ENCODE data around the gene MRPL38. TPM values are rescaled to one million over a fixed set of nuclear protein-coding genes. Genes with fewer than 3 reads are reported as not detected.
"Not testable (repeated sequence)": the region's sequence is repeated elsewhere in the genome, so short reads cannot be mapped to it uniquely, and the experiment has no call there.

Gene MRPL38
- total and polyA plus RNA-seq, 2 of the 8 experiments (the other 6 are each of a cell fraction or from before 2014, with no cell fraction given), result 78.4 to 125 TPM

DNA sequence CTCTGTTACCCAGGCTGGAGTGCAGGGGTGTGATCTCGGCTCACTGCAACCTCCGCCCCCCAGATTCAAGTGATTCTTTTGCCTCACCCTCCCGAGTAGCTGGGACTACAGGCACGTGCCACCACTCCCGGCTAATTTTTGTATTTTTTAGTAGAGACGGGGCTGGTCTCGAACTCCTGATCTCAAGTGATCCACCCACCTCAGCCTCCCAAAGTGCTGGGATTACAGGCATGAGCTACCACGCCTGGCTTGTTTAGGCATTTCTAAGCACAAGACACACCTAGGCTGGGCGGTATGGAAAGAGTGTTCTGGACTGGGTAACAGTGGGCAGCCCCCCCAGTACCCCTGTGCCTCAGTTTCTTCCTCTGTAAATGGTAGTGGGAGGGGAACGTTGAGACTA is 34.5 kb downstream of the MRPL38 start:
- H3K9ac ChIP-seq (replicated peaks in 1 of 4; ENCODE audit: extremely low read depth in 1 of 4, low read depth in 3 of 4, low read length in 3 of 4); H3K23me2 ChIP-seq (ENCODE audit: low read depth, low read length); H3K23ac ChIP-seq (ENCODE audit: insufficient read length); FAIRE-seq; H2BK15ac ChIP-seq (ENCODE audit: low read length); H3K56ac ChIP-seq (replicated peaks; ENCODE audit: insufficient read length, low read depth, low read length); H3K9me3 ChIP-seq (ENCODE audit: insufficient read depth in 2 of 2, low read depth in 1 of 2, low read length in 1 of 2); H3K27me3 ChIP-seq (replicated peaks in 1 of 4; ENCODE audit: control insufficient read depth in 3 of 4, extremely low read depth in 1 of 4, insufficient read depth in 3 of 4, low read length in 3 of 4); H2BK20ac ChIP-seq (ENCODE audit: low read length); H3K14ac ChIP-seq (ENCODE audit: insufficient read length); DNase-seq (ENCODE audit: low read depth in 1 of 2, low spot score in 2 of 2); H4K5ac ChIP-seq (ENCODE audit: insufficient read length, low read depth, low read length); H2BK120ac ChIP-seq (replicated peaks; ENCODE audit: low read depth, low read length); H3K18ac ChIP-seq (ENCODE audit: extremely low read depth, low read length); H4K91ac ChIP-seq (replicated peaks; ENCODE audit: insufficient read length, low read length); H2BK12ac ChIP-seq (ENCODE audit: low read depth, low read length); H3K4ac ChIP-seq (replicated peaks; ENCODE audit: insufficient read length, low read depth, low read length); H2AFZ ChIP-seq (ENCODE audit: low read length); H4K8ac ChIP-seq (ENCODE audit: extremely low read depth, insufficient read depth, low read length); H3K4me2 ChIP-seq (ENCODE audit: insufficient read depth in 1 of 2, low read depth in 2 of 2, low read length in 2 of 2); H4K20me1 ChIP-seq (replicated peaks in 1 of 2; ENCODE audit: control insufficient read depth in 1 of 2, insufficient read depth in 2 of 2, low read length in 2 of 2); H3K79me2 ChIP-seq (ENCODE audit: control insufficient read depth in 1 of 2, insufficient read depth in 2 of 2, low read length in 2 of 2); H3K36me3 ChIP-seq (ENCODE audit: control insufficient read depth in 2 of 4, insufficient read depth in 4 of 4, low read length in 3 of 4); H3K4me1 ChIP-seq (replicated peaks in 1 of 4; ENCODE audit: control insufficient read depth in 3 of 4, insufficient read depth in 4 of 4, low read length in 3 of 4); H3K79me1 ChIP-seq (ENCODE audit: low read depth, low read length); H2AK5ac ChIP-seq (ENCODE audit: low read depth, low read length); H3K27ac ChIP-seq (ENCODE audit: low read depth, low read length); H2BK5ac ChIP-seq (ENCODE audit: low read depth, low read length); H3K4me3 ChIP-seq (ENCODE audit: extremely low read depth in 1 of 4, insufficient read depth in 2 of 4, low read depth in 3 of 4, low read length in 4 of 4): not testable (repeated sequence)
- ChIA-PET CTCF (ENCODE audit: partially characterized antibody) (interaction anchor here (0.6 to 11.3 kb wide), 7 partner anchors 9 to 320 kb away, joined by 3 to 157 read pairs (median 3); no protein-coding TSS in a partner anchor), POLR2A (ENCODE audit: partially characterized antibody) (interaction anchor here (1.1 to 2.1 kb wide), 5 partner anchors 9 to 84 kb away, joined by 3 to 16 read pairs (median 3); partner anchors contain the start of gene TRIM65)
- 89% methylated on average over 10 of the region's 10 CpGs; no CpG with 5 or more reads in 1 of the 2 experiments for WGBS, 2 experiments (ENCODE audit: extremely low coverage in 1 of 2, insufficient coverage in 1 of 2, insufficient read length in 1 of 2, insufficient replicate concordance in 2 of 2, low coverage in 1 of 2, low lambda C conversion rate in 2 of 2, missing lambda C conversion rate in 1 of 2)
